ENCODE data around the gene MFAP5. TPM values are rescaled to one million over a fixed set of nuclear protein-coding genes. Genes with fewer than 3 reads are reported as not detected.

Gene MFAP5
- total RNA-seq, 3 donors from 2014 or later (not counting 1 experiment from before 2014, with no cell fraction given) = not detected

DNA sequence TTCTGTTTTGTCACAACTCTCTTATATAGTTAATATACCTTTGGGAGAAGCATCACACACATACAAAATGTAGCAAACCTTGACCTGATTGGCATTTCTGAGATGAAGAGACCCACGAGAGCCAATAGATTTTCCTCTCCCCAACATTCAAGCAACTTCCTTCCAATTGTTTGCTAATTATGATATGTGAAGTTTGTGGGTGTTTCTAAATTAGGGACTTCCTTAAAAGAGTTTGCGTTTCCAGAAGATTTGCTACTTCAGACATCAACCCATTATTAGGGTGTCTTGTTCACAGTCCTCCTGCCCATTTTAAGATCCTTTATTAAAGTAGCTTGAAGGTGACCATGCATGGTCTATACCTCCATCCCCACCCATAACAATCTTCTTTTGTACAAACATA, 59.3 kb downstream of the MFAP5 start:
- DNase-seq = no peak
- ATAC-seq = no peak
- H3K36me3 ChIP-seq (ENCODE audit: control insufficient read depth, insufficient read depth, low read length) = no peaks in the 10 kb centered on the region
- no peaks in the 10 kb centered on the region for H3K27me3 ChIP-seq (ENCODE audit: control insufficient read depth, insufficient read depth, low read length)
- H3K27ac ChIP-seq (ENCODE audit: low read length) = no peak overlapping the region
- H3K27me3 Mint-ChIP-seq (ENCODE audit: low read depth in 2 of 2) = peaks cover 22 to 40% of the 10 kb centered on the region in 2 donors
- H3K9me3 ChIP-seq (ENCODE audit: control insufficient read depth, insufficient read depth, low read length) = no peaks in the 10 kb centered on the region
- no peak overlapping the region for H3K27ac Mint-ChIP-seq
- no peaks in the 10 kb centered on the region for H3K4me1 Mint-ChIP-seq
- intact Hi-C loops (cut with micrococcal nuclease) = no loop called here
- H3K4me1 ChIP-seq (ENCODE audit: control insufficient read depth, insufficient read depth, low read length) = no peaks in the 10 kb centered on the region
- no peak overlapping the region for H3K4me3 Mint-ChIP-seq
- H3K36me3 Mint-ChIP-seq = no peaks in the 10 kb centered on the region
- TF ChIP-seq CTCF (IDR thresholded peaks at IDR 0.05) = no peak
- WGBS (ENCODE audit: insufficient coverage) = 0% methylated on average over 1 of the region's 2 CpGs
- no peak overlapping the region for H3K4me3 ChIP-seq (ENCODE audit: low read length)
- no peaks in the 10 kb centered on the region for H3K9me3 Mint-ChIP-seq

GRCh38 chr12:8596561-8596960, 66.1 kb downstream of the MFAP5 start:
- intact Hi-C loops (cut with micrococcal nuclease) = no loop called here
- 89% methylated on average over 3 of the region's 3 CpGs for WGBS (ENCODE audit: insufficient coverage)

More at GRCh38 chr12:8596561-8596960, 66.1 kb downstream of the MFAP5 start:
- H3K27me3 Mint-ChIP-seq (ENCODE audit: low read depth in 2 of 2) = peaks cover 6 to 19% of the 10 kb centered on the region in 2 donors
- DNase-seq (no peak), ATAC-seq (no peak)
- Histone ChIP-seq H3K4me1 (ENCODE audit: control insufficient read depth, insufficient read depth, low read length) (no peaks in the 10 kb centered on the region), H3K36me3 (ENCODE audit: control insufficient read depth, insufficient read depth, low read length) (no peaks in the 10 kb centered on the region), H3K9me3 (ENCODE audit: control insufficient read depth, insufficient read depth, low read length) (no peaks in the 10 kb centered on the region), H3K4me3 (ENCODE audit: low read length) (no peak overlapping the region), H3K27ac (ENCODE audit: low read length) (no peak overlapping the region), H3K27me3 (ENCODE audit: control insufficient read depth, insufficient read depth, low read length) (no peaks in the 10 kb centered on the region)
- H3K27ac Mint-ChIP-seq = no peak overlapping the region
- no peaks in the 10 kb centered on the region for H3K4me1 Mint-ChIP-seq
- no peak for TF ChIP-seq CTCF (IDR thresholded peaks at IDR 0.05)
- no peak overlapping the region for H3K4me3 Mint-ChIP-seq
- no peaks in the 10 kb centered on the region for H3K36me3 Mint-ChIP-seq
- no peaks in the 10 kb centered on the region for H3K9me3 Mint-ChIP-seq

Other genes starting within 250 kb of the MFAP5 start
- gene CLEC6A, start 206.9 kb downstream of the MFAP5 start, total RNA-seq = not detected
- gene CLEC4D, start 149.3 kb downstream of the MFAP5 start, total RNA-seq = 1 to 10 TPM in 1 of 3 donors, under 1 TPM in 1, not detected in 1; 0.50 to 1.7 TPM
- 1 to 10 TPM in 2 of 3 donors, not detected in 1; 3.3 to 9.1 TPM for gene CLEC4E, start 121.9 kb downstream of the MFAP5 start, total RNA-seq
- not detected for gene AICDA, start 50.0 kb downstream of the MFAP5 start, total RNA-seq
- gene RIMKLB, start 35.2 kb upstream of the MFAP5 start, total RNA-seq = 10 to 100 TPM; 13.7 to 16.3 (median 15.4) TPM
- gene A2ML1, start 159.8 kb upstream of the MFAP5 start, total RNA-seq = not detected